Type B pancreatic cell (in vitro differentiated cells): ENCODE data around the gene PDLIM3. TPM values are rescaled to one million over a fixed set of nuclear protein-coding genes. Genes with fewer than 3 reads are reported as not detected.

ENCODE experiments used
- DNase-seq: peaks from one replicate; pipeline ENCODE4 v3.0.0; 2021; ENCODE audit warnings: mixed read lengths; ENCODE audit not compliant: unreplicated experiment; ENCODE audit errors: extremely low spot score
- H3K27ac Mint-ChIP-seq: 2 replicates; pipeline ENCODE4 v1.8.0; 2021; ENCODE audit warnings: mild to moderate bottlenecking, mixed read lengths
- H3K27me3 Mint-ChIP-seq: 2 replicates; pipeline ENCODE4 v1.8.0; 2021; ENCODE audit warnings: mixed read lengths
- H3K36me3 Mint-ChIP-seq: 2 replicates; pipeline ENCODE4 v1.8.0; 2021; ENCODE audit warnings: mixed read lengths
- H3K4me1 Mint-ChIP-seq: one replicate; pipeline ENCODE4 v1.8.0; 2021; ENCODE audit warnings: mixed read lengths; ENCODE audit not compliant: unreplicated experiment
- H3K4me3 Mint-ChIP-seq: 2 replicates; pipeline ENCODE4 v1.8.0; 2021; ENCODE audit warnings: mild to moderate bottlenecking, mixed read lengths
- H3K9me3 Mint-ChIP-seq: 2 replicates; pipeline ENCODE4 v1.8.0; 2021; ENCODE audit warnings: mixed read lengths
- CTCF ChIP-seq: fragments of 200-600 bp; sonication (generic); conservative IDR thresholded peaks from 2 replicates; pipeline ENCODE4 v1.5.0; 2021; ENCODE audit warnings: antibody characterized with exemption, mild to moderate bottlenecking
- total RNA-seq: library from RNA; stranded (reverse); gene quantifications from 2 replicates; pipeline ENCODE4 v1.2.1, GENCODE V29; 2021; ENCODE audit warnings: low replicate concordance

Gene PDLIM3
- total RNA-seq, 1 donor from 2014 or later, result 6.7 TPM

- Mint-ChIP-seq H3K9me3 (peaks cover 5% of the 10 kb centered on the region), H3K4me1 (peaks cover 13% of the 10 kb centered on the region), H3K27ac (no peak overlapping the region), H3K36me3 (no peaks in the 10 kb centered on the region), H3K27me3 (no peaks in the 10 kb centered on the region), H3K4me3 (no peak overlapping the region)
- DNase-seq, result no peak
- no peak for TF ChIP-seq CTCF
These were observed 41.9 kb upstream of the PDLIM3 start for GRCh38 chr4:185576962-185577950.

- Mint-ChIP-seq H3K36me3 (no peaks in the 10 kb centered on the region), H3K4me3 (no peak overlapping the region), H3K27ac (no peak overlapping the region), H3K4me1 (peaks cover 13% of the 10 kb centered on the region), H3K27me3 (no peaks in the 10 kb centered on the region), H3K9me3 (peaks cover 5% of the 10 kb centered on the region)
- no peak for TF ChIP-seq CTCF
- DNase-seq, result no peak
These were observed 41.1 kb upstream of the PDLIM3 start for GRCh38 chr4:185576314-185576961.

GRCh38 chr4:185573651-185574199 lies 38.4 kb upstream of the PDLIM3 start:
- no peak for DNase-seq
- Mint-ChIP-seq H3K9me3 (no peaks in the 10 kb centered on the region), H3K36me3 (no peaks in the 10 kb centered on the region), H3K4me1 (peaks cover 13% of the 10 kb centered on the region), H3K27ac (no peak overlapping the region), H3K4me3 (no peak overlapping the region), H3K27me3 (peaks cover 2% of the 10 kb centered on the region)
- no peak for TF ChIP-seq CTCF

GRCh38 chr4:185570727-185571126 lies 35.4 kb upstream of the PDLIM3 start:
- Mint-ChIP-seq H3K27ac (no peak overlapping the region), H3K36me3 (no peaks in the 10 kb centered on the region), H3K27me3 (peaks cover 2% of the 10 kb centered on the region), H3K4me1 (peaks cover 36% of the 10 kb centered on the region), H3K9me3 (no peaks in the 10 kb centered on the region), H3K4me3 (no peak overlapping the region)
- DNase-seq, result no peak
- TF ChIP-seq CTCF, result no peak

GRCh38 chr4:185567381-185568376 lies 32.4 kb upstream of the PDLIM3 start:
- peak overlapping the region; percentile 1 for H3K4me3 Mint-ChIP-seq
- peak overlapping the region; percentile 26 for H3K27ac Mint-ChIP-seq
- peaks cover 25% of the 10 kb centered on the region for H3K4me1 Mint-ChIP-seq
- no peaks in the 10 kb centered on the region for H3K9me3 Mint-ChIP-seq
- no peak for TF ChIP-seq CTCF
- H3K36me3 Mint-ChIP-seq, result no peaks in the 10 kb centered on the region
- no peak for DNase-seq
- peaks cover 2% of the 10 kb centered on the region for H3K27me3 Mint-ChIP-seq
